ENCODE measurements around the gene TMEM88. TPM values are rescaled to one million over a fixed set of nuclear protein-coding genes. Genes with fewer than 3 reads are reported as not detected.
A peak's percentile ranks its signal among the peaks of the same experiment; 100 is the strongest.

The TMEM88 gene
- total and polyA plus RNA-seq, 2 donors (not counting 1 experiment from before 2014, with no cell fraction given) = 5.1 to 9.5 TPM

DNA sequence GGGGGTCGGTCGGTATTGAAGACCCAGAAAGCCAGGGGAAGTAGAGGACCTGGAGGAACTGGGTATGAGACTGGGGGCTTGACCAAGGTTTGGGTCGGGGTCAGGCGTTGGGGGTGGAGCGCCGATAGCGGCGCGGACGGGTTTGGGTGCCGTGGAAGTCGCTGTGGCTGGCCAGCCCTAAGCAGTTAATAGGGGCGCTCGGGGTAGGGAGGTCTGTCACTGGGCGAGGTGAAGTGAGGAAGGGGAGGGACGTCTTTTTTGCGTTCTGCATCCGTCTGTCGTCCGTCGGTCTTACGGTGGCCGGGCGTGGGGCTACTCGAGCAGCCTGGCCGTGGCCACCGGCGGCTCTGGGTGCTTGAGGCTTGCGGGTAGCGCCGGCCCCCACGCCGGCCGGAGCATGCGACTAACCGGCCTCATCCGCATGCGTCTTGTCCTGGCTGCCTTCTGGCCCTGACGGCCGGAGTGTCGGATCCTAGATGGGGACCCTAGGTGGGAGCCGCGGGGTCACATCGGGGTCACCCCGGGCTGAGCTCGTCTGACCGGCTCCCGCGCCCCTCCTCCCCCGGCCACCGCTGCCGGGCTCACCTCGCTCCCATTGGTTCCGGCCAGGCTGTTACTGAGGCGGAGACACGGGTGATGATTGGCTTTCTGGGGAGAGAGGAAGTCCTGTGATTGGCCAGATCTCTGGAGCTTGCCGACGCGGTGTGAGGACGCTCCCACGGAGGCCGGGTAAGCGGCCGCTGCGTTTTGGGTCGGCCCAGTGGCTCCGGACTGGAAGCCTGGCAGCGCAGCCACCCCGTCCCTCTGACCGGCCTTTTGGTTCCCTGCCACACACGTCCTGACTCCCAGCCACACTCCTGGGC is 10.3 kb upstream of the TMEM88 start:
- peak; percentile 41 for ATAC-seq (ENCODE audit: low read depth)

More for the DNA sequence above, 10.3 kb upstream of the TMEM88 start:
- Histone ChIP-seq H3K36me3 (replicated peaks in 1 of 2; ENCODE audit: control extremely low read depth in 1 of 2, control insufficient read depth in 1 of 2, extremely low read depth in 1 of 2, insufficient read depth in 2 of 2, low read length in 1 of 2) (peaks cover 0 to 27% of the 10 kb centered on the region in 2 experiments), H3K9ac (ENCODE audit: low read length) (peak overlapping the region; percentile 100), H2AFZ (ENCODE audit: insufficient read depth, low read depth, low read length, poor library complexity, severe bottlenecking) (no peak overlapping the region), H3K9me3 (ENCODE audit: control extremely low read depth in 1 of 3, control insufficient read depth in 2 of 3, insufficient read depth in 1 of 3, low read length in 2 of 3) (no peaks in the 10 kb centered on the region), H3K27ac (ENCODE audit: low read length in 2 of 2) (peak overlapping the region; percentile 100), H3K79me2 (ENCODE audit: control insufficient read depth, insufficient read depth, low read length) (peaks cover 31% of the 10 kb centered on the region), H4K20me1 (ENCODE audit: control insufficient read depth, insufficient read depth, low read length, poor library complexity, severe bottlenecking) (peaks cover 59% of the 10 kb centered on the region), H3K4me3 (ENCODE audit: control extremely low read depth in 1 of 5, extremely low read depth in 1 of 5, insufficient read depth in 1 of 5, low read depth in 2 of 5, low read length in 4 of 5) (peak overlapping the region; percentile 67 to 95 (median 93)), H3K4me2 (replicated peaks; ENCODE audit: low read depth, low read length, poor library complexity, severe bottlenecking) (peak overlapping the region; percentile 100), H3K4me1 (ENCODE audit: control insufficient read depth in 2 of 2, insufficient read depth in 2 of 2, low read length in 2 of 2) (peaks cover 20 to 49% of the 10 kb centered on the region in 2 donors), H3K27me3 (replicated peaks in 1 of 4; ENCODE audit: control extremely low read depth in 1 of 4, control insufficient read depth in 3 of 4, insufficient read depth in 4 of 4, low read length in 3 of 4) (no peaks in the 10 kb centered on the region)
- Mint-ChIP-seq H3K27me3 (no peaks in the 10 kb centered on the region), H3K4me3 (peak overlapping the region; percentile 100), H3K9me3 (ENCODE audit: insufficient read depth) (no peaks in the 10 kb centered on the region), H3K27ac (peak overlapping the region; percentile 100), H3K4me1 (peaks cover 39% of the 10 kb centered on the region)
- POLR2A ChIA-PET = interaction anchor here (0.6 to 1.7 kb wide), 11 partner anchors 9 to 451 kb away, joined by 3 to 14 read pairs (median 5); partner anchors contain the start of genes CNTROB, CYB5D1, KDM6B and NAA38
- intact Hi-C loops (cut with micrococcal nuclease) = loop anchor here (1.0 to 10.0 kb wide), 4 partner anchors 9 to 230 kb away; partner anchors contain the start of genes FXR2, NAA38, TP53 and WRAP53
- WGBS (ENCODE audit: insufficient coverage) = under 1% methylated on average over 71 of the region's 71 CpGs
- no peak for TF ChIP-seq EZH2 (IDR thresholded peaks at IDR 0.05; ENCODE audit: borderline replicate concordance, insufficient read depth, low read depth, low read length, poor library complexity, severe bottlenecking)
- TF ChIP-seq CTCF (IDR thresholded peaks at IDR 0.05) = no peak
- DNase-seq = peak; percentile 93
- CTCF ChIA-PET = interaction anchor here (0.7 to 5.7 kb wide), 11 partner anchors 10 to 144 kb away, joined by 3 to 53 read pairs (median 4); partner anchors contain the start of genes CYB5D1, KDM6B and NAA38
